PC-9 (cell line): Measurements from ENCODE around the gene GNAO1. TPM values are rescaled to one million over a fixed set of nuclear protein-coding genes. Genes with fewer than 3 reads are reported as not detected.

ENCODE experiments used
- BruUV-seq: library from RNA; stranded (reverse); fragments of 400-500 nt; replicated peaks from 2 replicates; lab custom pipeline; 2021; lab: Mats Ljungman, UMichigan
- CTCF ChIA-PET: fragments of 300-600 bp; sonication (Branson Sonifier 250); formaldehyde crosslinking; loops from one replicate; lab custom pipeline; 2022; ENCODE audit warnings: antibody characterized with exemption; lab: Charles Lee
- POLR2A ChIA-PET: fragments of 300-600 bp; sonication (Branson Sonifier 250); formaldehyde crosslinking; loops from one replicate; lab custom pipeline; 2022; ENCODE audit warnings: antibody characterized with exemption; ENCODE audit not compliant: unreplicated experiment; lab: Charles Lee
- DNase-seq, 2 experiments: peaks; one replicate each; pipeline versions ENCODE4 v3.0.0 to v3.0.0-alpha.2; 2015 to 2022; ENCODE audit warnings: mixed read lengths in 1 of 2
- H2AFZ ChIP-seq: fragments of 200-600 bp; sonication (generic); 2 replicates; pipeline ENCODE4 v1.8.1; 2017; ENCODE audit warnings: antibody characterized with exemption
- H3F3A ChIP-seq: fragments of 200-600 bp; sonication (generic); 2 replicates; pipeline ENCODE4 v1.8.1; 2017; ENCODE audit warnings: antibody characterized with exemption, mild to moderate bottlenecking, low read depth; ENCODE audit not compliant: insufficient read depth
- H3K27ac ChIP-seq: fragments of 200-600 bp; sonication (generic); 2 replicates; pipeline ENCODE4 v1.6.1; 2016; ENCODE audit warnings: mixed run types
- H3K27me3 ChIP-seq: fragments of 200-600 bp; sonication (generic); 2 replicates; pipeline ENCODE4 v1.6.1; 2016; ENCODE audit warnings: low read depth, mixed run types; ENCODE audit not compliant: insufficient read depth
- H3K36me3 ChIP-seq: fragments of 200-600 bp; sonication (generic); 2 replicates; pipeline ENCODE4 v1.6.1; 2016; ENCODE audit warnings: low read depth, mixed run types
- H3K4me1 ChIP-seq: fragments of 200-600 bp; sonication (generic); replicated peaks from 2 replicates; pipeline ENCODE4 v1.6.1; 2016; ENCODE audit warnings: mixed run types; ENCODE audit not compliant: insufficient read depth
- H3K4me2 ChIP-seq: fragments of 200-600 bp; sonication (generic); 2 replicates; pipeline ENCODE4 v1.6.1; 2017; ENCODE audit warnings: mixed run types
- H3K4me3 ChIP-seq: fragments of 200-600 bp; sonication (generic); 2 replicates; pipeline ENCODE4 v1.6.1; 2016; ENCODE audit warnings: mixed run types
- H3K79me2 ChIP-seq: fragments of 200-600 bp; sonication (generic); 2 replicates; pipeline ENCODE4 v1.6.1; 2017; ENCODE audit warnings: low read depth, mixed run types
- H3K9me2 ChIP-seq: fragments of 200-600 bp; sonication (generic); 2 replicates; pipeline ENCODE4 v1.8.1; 2017; ENCODE audit warnings: mild to moderate bottlenecking; ENCODE audit not compliant: insufficient read depth
- H3K9me3 ChIP-seq: fragments of 200-600 bp; sonication (generic); 2 replicates; pipeline ENCODE4 v1.8.1; 2016; ENCODE audit warnings: low read depth; ENCODE audit not compliant: insufficient read depth
- H4K20me1 ChIP-seq: fragments of 200-600 bp; sonication (generic); 2 replicates; pipeline ENCODE4 v1.8.1; 2017; ENCODE audit not compliant: insufficient read depth
- EZH2 ChIP-seq: fragments of 200-600 bp; sonication (generic); IDR thresholded peaks from 2 replicates; pipeline ENCODE4 v1.8.0; 2017; ENCODE audit warnings: antibody characterized with exemption, low read depth
- intact Hi-C: fragments of 100-400 bp; cut with micrococcal nuclease; formaldehyde crosslinking; loops from one replicate; pipeline ENCODE4 v1.10.0; 2022; ENCODE audit not compliant: unreplicated experiment
- total RNA-seq: library from RNA; stranded (reverse); gene quantifications from 2 replicates; pipeline ENCODE4 v1.2.3, GENCODE V29; 2021
- TF ChIP-seq, protein P1 (sequence below): fragments of 200-600 bp; sonication (generic); conservative IDR thresholded peaks from 2 replicates; pipeline ENCODE4 v1.6.1; 2017; ENCODE audit warnings: mixed run types, antibody characterized with exemption, mild to moderate bottlenecking, moderate library complexity

The GNAO1 gene
- total RNA-seq, 1 experiment from 2014 or later: 2.8 TPM

DNA sequence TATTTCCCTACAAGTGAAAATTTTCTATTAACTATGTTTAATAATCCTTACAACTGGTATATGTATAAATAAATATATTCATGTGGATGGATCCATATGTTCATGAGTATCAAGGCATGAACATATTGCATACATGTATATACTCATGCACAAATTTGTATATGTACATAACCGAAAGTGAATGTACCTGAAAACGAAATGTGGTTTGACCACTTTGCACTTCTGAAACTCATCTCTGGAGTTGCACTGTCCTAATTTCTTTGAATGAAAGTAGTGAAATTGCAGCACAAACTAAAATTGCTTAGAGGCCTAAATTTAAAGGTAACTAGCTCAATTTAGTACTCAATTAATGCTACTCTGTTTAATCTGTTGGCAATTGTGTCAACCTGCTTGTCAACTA, 27.4 kb upstream of the GNAO1 start:
- no peaks in the 10 kb centered on the region for H3K4me1 ChIP-seq
- no peaks in the 10 kb centered on the region for H4K20me1 ChIP-seq
- BruUV-seq: no TSS peak
- intact Hi-C loops: no loop called here
- CTCF ChIA-PET: no interaction called here
- no peak overlapping the region for H3K4me3 ChIP-seq
- H2AFZ ChIP-seq: 0 out of 2 replicates have a peak overlapping the region, but pooled peaks have one; percentile 39
- DNase-seq: no peak
- H3K9me3 ChIP-seq: no peaks in the 10 kb centered on the region
- no peaks in the 10 kb centered on the region for H3K79me2 ChIP-seq
- no peak overlapping the region for H3K27ac ChIP-seq
- no peak overlapping the region for H3K4me2 ChIP-seq
- no peaks in the 10 kb centered on the region for H3K9me2 ChIP-seq
- H3K36me3 ChIP-seq: no peaks in the 10 kb centered on the region
- no peaks in the 10 kb centered on the region for H3F3A ChIP-seq
- POLR2A ChIA-PET: no interaction called here
- TF ChIP-seq EZH2: no peak
- TF ChIP-seq, protein P1, sequence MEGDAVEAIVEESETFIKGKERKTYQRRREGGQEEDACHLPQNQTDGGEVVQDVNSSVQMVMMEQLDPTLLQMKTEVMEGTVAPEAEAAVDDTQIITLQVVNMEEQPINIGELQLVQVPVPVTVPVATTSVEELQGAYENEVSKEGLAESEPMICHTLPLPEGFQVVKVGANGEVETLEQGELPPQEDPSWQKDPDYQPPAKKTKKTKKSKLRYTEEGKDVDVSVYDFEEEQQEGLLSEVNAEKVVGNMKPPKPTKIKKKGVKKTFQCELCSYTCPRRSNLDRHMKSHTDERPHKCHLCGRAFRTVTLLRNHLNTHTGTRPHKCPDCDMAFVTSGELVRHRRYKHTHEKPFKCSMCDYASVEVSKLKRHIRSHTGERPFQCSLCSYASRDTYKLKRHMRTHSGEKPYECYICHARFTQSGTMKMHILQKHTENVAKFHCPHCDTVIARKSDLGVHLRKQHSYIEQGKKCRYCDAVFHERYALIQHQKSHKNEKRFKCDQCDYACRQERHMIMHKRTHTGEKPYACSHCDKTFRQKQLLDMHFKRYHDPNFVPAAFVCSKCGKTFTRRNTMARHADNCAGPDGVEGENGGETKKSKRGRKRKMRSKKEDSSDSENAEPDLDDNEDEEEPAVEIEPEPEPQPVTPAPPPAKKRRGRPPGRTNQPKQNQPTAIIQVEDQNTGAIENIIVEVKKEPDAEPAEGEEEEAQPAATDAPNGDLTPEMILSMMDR: no peak
- no peaks in the 10 kb centered on the region for H3K27me3 ChIP-seq

GRCh38 chr16:56164636-56165035, 26.7 kb upstream of the GNAO1 start:
- H3K27ac ChIP-seq: no peak overlapping the region
- TF ChIP-seq, protein P1: no peak
- no peak for TF ChIP-seq EZH2
- no peaks in the 10 kb centered on the region for H3F3A ChIP-seq
- CTCF ChIA-PET: no interaction called here
- H3K9me2 ChIP-seq: no peaks in the 10 kb centered on the region
- no peak overlapping the region for H3K4me3 ChIP-seq
- H3K4me1 ChIP-seq: no peaks in the 10 kb centered on the region
- no peak overlapping the region for H3K4me2 ChIP-seq
- H2AFZ ChIP-seq: no peak overlapping the region
- H4K20me1 ChIP-seq: no peaks in the 10 kb centered on the region
- no peaks in the 10 kb centered on the region for H3K27me3 ChIP-seq
- intact Hi-C loops: no loop called here
- no peaks in the 10 kb centered on the region for H3K9me3 ChIP-seq
- DNase-seq: no peak
- no TSS peak for BruUV-seq
- H3K79me2 ChIP-seq: no peaks in the 10 kb centered on the region
- no peaks in the 10 kb centered on the region for H3K36me3 ChIP-seq
- POLR2A ChIA-PET: no interaction called here

DNA sequence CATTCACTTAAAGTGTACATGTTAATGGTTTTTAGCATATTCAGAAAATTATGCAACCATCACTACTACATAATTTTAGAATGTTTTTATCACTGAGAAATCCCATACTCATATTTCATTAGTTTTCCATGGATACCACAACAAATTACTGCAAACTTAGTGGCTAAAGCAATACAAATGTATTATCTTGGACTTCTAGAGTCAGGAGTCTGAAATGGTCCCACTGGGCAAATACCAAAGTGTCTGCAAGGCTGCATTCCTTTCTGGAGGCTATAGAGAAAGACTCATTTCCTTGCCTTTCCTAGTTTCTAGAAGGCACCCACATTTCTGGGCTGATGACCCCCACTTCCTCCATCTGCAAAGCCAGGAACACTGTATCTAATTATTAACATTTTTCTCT, 16.9 kb upstream of the GNAO1 start:
- Histone ChIP-seq H3K4me3 (no peak overlapping the region), H2AFZ (no peak overlapping the region), H3F3A (peaks cover 10% of the 10 kb centered on the region), H3K36me3 (no peaks in the 10 kb centered on the region), H3K27ac (no peak overlapping the region), H3K4me1 (no peaks in the 10 kb centered on the region), H3K27me3 (no peaks in the 10 kb centered on the region), H3K79me2 (no peaks in the 10 kb centered on the region), H3K9me2 (no peaks in the 10 kb centered on the region), H3K9me3 (0 out of 2 replicates have a peak, but pooled peaks cover 3% of the 10 kb centered on the region), H3K4me2 (no peak overlapping the region), H4K20me1 (no peaks in the 10 kb centered on the region)
- CTCF ChIA-PET: no interaction called here
- intact Hi-C loops: no loop called here
- TF ChIP-seq, protein P1: no peak
- no peak for TF ChIP-seq EZH2
- POLR2A ChIA-PET: no interaction called here
- BruUV-seq: no TSS peak
- DNase-seq: no peak
